HG03439 (cell line): ENCODE measurements around the gene APOBEC3H.
A peak's percentile ranks its signal among the peaks of the same experiment; 100 is the strongest.

Experiments
- ATAC-seq: cut with Tn5 transposase; IDR thresholded peaks from one replicate; pipeline ENCODE4 v1.9.1; 2021; ENCODE audit warnings: mild to moderate bottlenecking, moderate library complexity; ENCODE audit not compliant: unreplicated experiment

Gene APOBEC3H

GRCh38 chr22:39152024-39152510 lies 55.0 kb downstream of the APOBEC3H start:
- ATAC-seq = no peak

GRCh38 chr22:39152511-39153219 lies 55.6 kb downstream of the APOBEC3H start, which contains the start of gene CBX7:
Gene CBX7 (minus strand): TSS chr22:39152680. CDS start chr22:39152444, 236 bp downstream.
- ATAC-seq = peak; percentile 77

GRCh38 chr22:39153220-39153717 lies 56.2 kb downstream of the APOBEC3H start:
- ATAC-seq = peak; percentile 14
